ENCODE results near the gene DHX9.
"Not testable (repeated sequence)": the region's sequence is repeated elsewhere in the genome, so short reads cannot be mapped to it uniquely, and the experiment has no call there.

The DHX9 gene

GRCh38 chr1:182889997-182890396 is 50.9 kb downstream of the DHX9 start:
- DNase-seq (ENCODE audit: low spot score): no peak

- no peak for DNase-seq (ENCODE audit: low spot score)
Measured at GRCh38 chr1:182890927-182891610, 51.9 kb downstream of the DHX9 start.

DNA sequence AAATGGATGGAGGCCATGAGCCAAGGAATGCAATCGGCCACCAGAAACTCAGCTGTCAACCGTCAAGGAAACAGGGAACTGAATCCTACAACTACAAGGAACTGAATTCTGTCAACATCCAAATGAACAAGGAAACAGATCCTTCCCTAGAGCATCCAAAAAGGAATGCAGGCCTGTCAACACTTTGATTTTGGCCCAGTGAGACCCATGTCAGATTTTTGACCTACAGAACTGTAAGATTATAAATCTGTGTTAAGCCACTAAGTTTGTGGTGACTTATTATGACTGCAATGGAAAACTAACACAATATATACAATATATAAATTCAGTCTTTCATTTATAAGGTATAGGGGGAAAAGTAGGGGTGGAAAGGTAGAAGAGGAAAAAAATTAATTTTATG is 58.5 kb downstream of the DHX9 start:
- no peak for DNase-seq (ENCODE audit: low spot score)

- DNase-seq (ENCODE audit: low spot score): not testable (repeated sequence)
Measured at GRCh38 chr1:182901946-182902345, 62.8 kb downstream of the DHX9 start.

DNA sequence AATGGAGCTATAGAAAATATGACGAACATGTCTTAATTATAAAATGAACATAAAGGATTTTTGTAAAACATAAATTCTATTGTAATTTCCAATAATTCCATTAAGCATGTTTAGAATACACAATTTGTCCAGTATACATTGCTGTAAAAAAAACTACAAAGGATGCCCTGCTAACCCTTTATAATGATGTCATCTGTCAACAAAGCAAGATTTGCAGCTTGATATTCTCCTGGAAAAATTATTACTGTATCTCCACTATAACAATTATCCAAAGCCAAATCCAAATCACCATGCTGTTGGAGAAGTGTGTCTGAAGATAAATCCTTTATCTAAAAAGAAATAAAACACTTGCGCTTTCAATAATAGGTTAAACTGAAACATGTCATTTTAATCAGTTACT is 66.2 kb downstream of the DHX9 start:
- DNase-seq (ENCODE audit: low spot score): no peak

DNA sequence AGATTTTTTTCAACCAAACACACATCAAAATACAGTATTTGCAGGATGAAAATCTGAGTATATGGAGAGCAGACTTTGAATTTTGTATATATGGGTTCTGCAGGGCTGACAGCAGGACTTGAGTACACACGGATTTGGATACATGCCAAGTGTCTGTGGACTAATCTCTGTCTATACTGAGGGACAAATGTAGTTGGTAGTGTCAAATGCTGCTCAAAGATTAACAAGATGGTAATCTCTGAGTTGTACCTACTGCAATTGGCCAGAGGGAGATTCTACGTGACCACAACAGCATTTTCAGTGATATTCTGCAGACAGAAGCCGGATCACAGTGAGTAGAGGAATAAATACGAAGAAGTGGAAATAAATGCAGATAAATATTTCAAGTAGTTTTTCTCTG is 70.4 kb downstream of the DHX9 start:
- no peak for DNase-seq (ENCODE audit: low spot score)

- DNase-seq (ENCODE audit: low spot score): no peak
Measured at GRCh38 chr1:182910143-182910542, 71.0 kb downstream of the DHX9 start.

GRCh38 chr1:182913401-182913800 is 74.3 kb downstream of the DHX9 start:
- DNase-seq (ENCODE audit: low spot score): no peak

DNA sequence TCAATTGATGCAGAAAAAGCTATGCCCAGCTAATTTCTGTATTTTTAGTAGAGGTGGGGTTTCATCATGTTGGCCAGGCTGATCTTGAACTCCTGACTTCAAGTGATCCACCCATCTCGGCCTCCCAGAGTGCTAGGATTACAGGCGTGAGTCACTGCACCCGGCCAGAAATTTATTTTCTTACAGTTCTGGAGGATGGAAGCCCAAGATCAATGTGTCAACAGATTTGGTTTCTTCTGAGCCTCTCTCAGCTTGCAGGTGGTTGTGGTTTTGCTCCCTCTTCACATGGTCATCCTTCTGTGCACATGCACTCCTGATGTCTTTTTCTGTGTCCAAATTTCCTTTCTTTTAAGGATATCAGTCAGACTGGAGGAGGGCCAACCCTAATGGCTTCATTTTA is 78.2 kb downstream of the DHX9 start:
- no peak for DNase-seq (ENCODE audit: low spot score)

DNA sequence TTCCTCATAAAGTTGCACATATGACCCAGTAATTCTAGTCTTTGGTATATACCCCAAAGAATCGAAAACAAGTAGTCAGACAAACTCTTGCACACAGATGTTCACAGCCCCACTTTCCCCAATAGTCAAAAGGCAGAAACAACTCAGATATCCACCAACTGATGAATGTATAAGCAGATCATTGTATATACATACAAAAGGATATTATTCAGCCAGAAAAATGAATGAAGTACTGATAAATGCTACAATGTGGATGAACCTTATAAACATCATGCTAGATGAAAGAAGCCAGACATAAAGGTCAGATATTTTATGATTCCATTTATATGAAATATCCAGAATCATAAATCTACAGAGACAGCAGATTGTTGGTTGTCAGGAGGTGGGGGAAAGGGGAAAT is 86.5 kb downstream of the DHX9 start:
- DNase-seq (ENCODE audit: low spot score): no peak

DNA sequence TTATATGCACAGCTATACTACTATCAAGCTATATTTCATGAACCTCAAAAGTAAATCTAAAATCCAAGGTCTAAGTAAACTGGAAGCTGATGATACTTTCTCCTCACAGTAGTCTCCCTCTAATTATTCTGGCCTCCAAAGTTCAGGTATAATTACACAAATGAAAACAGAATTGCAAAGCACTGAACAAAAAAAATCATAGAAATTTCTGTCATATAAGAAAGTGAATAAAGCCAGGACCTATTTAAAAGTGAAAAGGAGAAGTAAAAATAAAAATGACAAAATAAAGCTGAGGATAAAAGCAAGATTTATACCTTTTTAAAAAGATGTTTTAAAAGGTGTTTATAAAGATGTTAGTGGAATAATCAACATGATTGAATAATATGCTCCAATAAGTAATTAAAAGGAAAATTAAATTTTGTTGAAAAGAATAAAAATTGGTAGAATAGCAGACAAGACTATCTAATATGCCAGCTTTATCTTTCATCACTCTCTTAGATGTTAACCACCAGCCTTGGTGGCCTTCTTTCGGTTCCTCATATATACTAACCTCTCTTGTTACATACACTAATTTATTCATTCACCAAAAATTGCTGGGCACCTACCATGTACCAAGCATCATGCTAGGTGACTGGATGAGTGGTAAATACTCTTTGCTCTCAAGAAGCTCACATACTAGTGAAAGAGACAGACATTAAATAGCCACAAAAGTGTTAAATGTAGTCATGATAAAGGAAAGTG is 88.7 kb downstream of the DHX9 start:
- no peak for DNase-seq (ENCODE audit: low spot score)

DNA sequence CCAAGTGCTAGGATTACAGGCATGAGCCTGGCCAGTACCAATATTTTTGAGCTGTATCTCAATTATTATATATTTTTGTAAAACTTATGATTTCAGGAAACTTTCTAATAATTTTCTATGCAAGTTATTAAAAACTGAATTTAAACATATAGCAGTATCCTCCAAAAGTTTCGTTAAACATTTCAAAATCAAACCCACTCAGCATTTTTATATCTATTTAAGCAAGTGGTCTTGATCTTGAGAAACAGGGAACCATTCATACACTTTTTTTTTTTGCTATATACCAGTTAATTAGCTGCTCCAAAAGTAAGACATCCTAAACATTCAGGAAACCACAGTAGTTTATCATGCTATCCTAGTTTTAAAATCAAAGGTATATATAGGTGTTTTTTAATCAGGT is 91.8 kb downstream of the DHX9 start:
- DNase-seq (ENCODE audit: low spot score): no peak

GRCh38 chr1:182935716-182936115 is 96.6 kb downstream of the DHX9 start:
- DNase-seq (ENCODE audit: low spot score): no peak

All from HuH-7 (cell line).